Chondrocyte (in vitro differentiated cells): Measurements from ENCODE around the gene PTPRN2. TPM values are rescaled to one million over a fixed set of nuclear protein-coding genes. Genes with fewer than 3 reads are reported as not detected.
A peak's percentile ranks its signal among the peaks of the same experiment; 100 is the strongest.

Experiments used
- DNase-seq: peaks from one replicate; pipeline ENCODE4 v3.0.0; 2021; ENCODE audit warnings: mixed read lengths, low spot score
- H3K27ac Mint-ChIP-seq: one replicate; pipeline ENCODE4 v1.8.0; 2021; ENCODE audit warnings: mild to moderate bottlenecking, moderate library complexity, mixed read lengths; ENCODE audit not compliant: unreplicated experiment
- H3K27me3 Mint-ChIP-seq: 2 replicates; pipeline ENCODE4 v1.8.0; 2021; ENCODE audit warnings: low read depth, mixed read lengths
- H3K36me3 Mint-ChIP-seq: 2 replicates; pipeline ENCODE4 v1.8.0; 2021; ENCODE audit warnings: low read depth, mixed read lengths
- H3K4me1 Mint-ChIP-seq: 2 replicates; pipeline ENCODE4 v1.8.0; 2021; ENCODE audit warnings: low read depth, mild to moderate bottlenecking, mixed read lengths
- H3K4me3 Mint-ChIP-seq: one replicate; pipeline ENCODE4 v1.8.0; 2021; ENCODE audit warnings: mild to moderate bottlenecking, moderate library complexity, mixed read lengths; ENCODE audit not compliant: unreplicated experiment
- H3K9me3 Mint-ChIP-seq: 2 replicates; pipeline ENCODE4 v1.8.0; 2021; ENCODE audit warnings: low read depth, mixed read lengths
- CTCF ChIP-seq: fragments of 200-600 bp; sonication (generic); IDR thresholded peaks from 2 replicates; pipeline ENCODE4 v1.5.0; 2021; ENCODE audit warnings: antibody characterized with exemption, mild to moderate bottlenecking, moderate library complexity
- total RNA-seq: library from RNA; stranded (reverse); gene quantifications from 3 replicates; pipeline ENCODE4 v1.2.1, GENCODE V29; 2021

Gene PTPRN2
- total RNA-seq, 1 donor from 2014 or later = 0.30 TPM

GRCh38 chr7:157715071-157715937 lies 872.3 kb downstream of the PTPRN2 start:
- no peak for TF ChIP-seq CTCF
- no peak overlapping the region for H3K27ac Mint-ChIP-seq
- no peak overlapping the region for H3K4me3 Mint-ChIP-seq

GRCh38 chr7:157714166-157715070 lies 873.2 kb downstream of the PTPRN2 start:
- Mint-ChIP-seq H3K27me3 (peaks cover 13% of the 10 kb centered on the region), H3K4me1 (no peaks in the 10 kb centered on the region), H3K27ac (no peak overlapping the region), H3K4me3 (no peak overlapping the region), H3K36me3 (no peaks in the 10 kb centered on the region), H3K9me3 (no peaks in the 10 kb centered on the region)
- DNase-seq = peak; percentile 59
- no peak for TF ChIP-seq CTCF

More at GRCh38 chr7:157715071-157715937, 872.3 kb downstream of the PTPRN2 start:
- no peaks in the 10 kb centered on the region for H3K9me3 Mint-ChIP-seq
- H3K4me1 Mint-ChIP-seq = no peaks in the 10 kb centered on the region
- peak; percentile 75 for DNase-seq
- no peaks in the 10 kb centered on the region for H3K36me3 Mint-ChIP-seq
- peaks cover 12% of the 10 kb centered on the region for H3K27me3 Mint-ChIP-seq

GRCh38 chr7:157713591-157713990 lies 874.0 kb downstream of the PTPRN2 start:
- H3K27me3 Mint-ChIP-seq = peaks cover 22% of the 10 kb centered on the region
- no peak for TF ChIP-seq CTCF
- no peaks in the 10 kb centered on the region for H3K4me1 Mint-ChIP-seq
- DNase-seq = peak; percentile 44
- H3K4me3 Mint-ChIP-seq = no peak overlapping the region
- H3K27ac Mint-ChIP-seq = no peak overlapping the region
- no peaks in the 10 kb centered on the region for H3K9me3 Mint-ChIP-seq
- no peaks in the 10 kb centered on the region for H3K36me3 Mint-ChIP-seq

- Mint-ChIP-seq H3K27ac (no peak overlapping the region), H3K9me3 (no peaks in the 10 kb centered on the region), H3K36me3 (no peaks in the 10 kb centered on the region), H3K4me3 (no peak overlapping the region), H3K4me1 (no peaks in the 10 kb centered on the region), H3K27me3 (peaks cover 26% of the 10 kb centered on the region)
- TF ChIP-seq CTCF = no peak
- DNase-seq = peak; percentile 77
Observed at GRCh38 chr7:157712666-157713235, 874.9 kb downstream of the PTPRN2 start.
